M059J (cell line): Measurements from ENCODE around the gene ZNF446. TPM values are rescaled to one million over a fixed set of nuclear protein-coding genes. Genes with fewer than 3 reads are reported as not detected.
A peak's percentile ranks its signal among the peaks of the same experiment; 100 is the strongest.
"Not testable (repeated sequence)": the region's sequence is repeated elsewhere in the genome, so short reads cannot be mapped to it uniquely, and the experiment has no call there.

Source experiments
- DNase-seq: peaks from one replicate; pipeline ENCODE4 v3.0.0-alpha.2; 2012; ENCODE audit warnings: low read depth
- total RNA-seq: library from RNA; depleted of rRNA; stranded (reverse); fragments of >200 nt; shearing (Covaris generic); gene quantifications from 2 replicates; pipeline ENCODE4 v1.2.3, GENCODE V29; 2014

Gene ZNF446
- total RNA-seq, 1 experiment from 2014 or later, result 10.9 TPM

DNA sequence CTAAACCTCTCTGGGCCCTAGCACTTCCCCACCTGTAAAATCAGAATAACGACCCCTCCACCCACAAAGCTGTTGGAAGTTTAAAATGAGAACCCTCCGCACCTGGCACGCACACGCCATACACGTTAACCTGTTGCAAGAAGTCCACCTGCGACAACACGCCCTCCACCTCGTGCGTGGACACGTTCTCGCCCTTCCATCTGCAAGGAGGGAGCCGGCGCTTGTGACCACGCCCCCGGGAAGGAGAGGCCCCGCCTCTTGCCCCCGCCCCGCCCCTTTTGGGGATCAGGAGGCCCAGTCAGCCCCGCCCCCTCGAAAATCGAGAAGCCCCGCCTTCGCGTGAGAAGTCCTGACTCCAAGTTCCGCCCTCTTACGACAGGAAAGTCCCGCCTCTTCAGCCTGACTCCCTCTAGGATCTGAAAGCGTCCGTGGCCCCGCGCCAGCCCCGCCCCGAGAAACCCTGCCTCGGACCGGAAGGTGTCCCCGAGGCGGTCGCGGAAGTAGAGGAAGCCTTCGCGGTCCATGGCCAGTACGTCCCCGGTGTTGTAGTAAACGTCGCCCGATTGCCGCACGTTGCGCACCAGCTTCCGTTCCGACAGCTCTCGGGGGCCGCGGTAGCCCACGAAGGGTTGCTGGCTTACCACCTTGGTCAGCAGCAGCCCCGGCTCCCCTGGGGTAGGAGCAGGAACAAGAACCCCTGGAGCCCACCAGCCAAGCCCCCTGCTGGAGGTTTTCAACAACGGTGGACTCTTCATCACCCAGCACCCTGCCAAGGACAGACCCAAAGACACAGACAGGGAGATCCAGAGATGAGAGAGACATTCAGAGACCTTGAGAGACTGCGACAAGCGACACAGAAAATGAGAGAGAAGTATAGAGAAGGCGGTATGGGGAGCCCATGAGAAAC, 23.1 kb downstream of the ZNF446 start:
- DNase-seq, result peak; percentile 99

GRCh38 chr19:58500242-58500641, 24.1 kb downstream of the ZNF446 start:
- DNase-seq, result no peak

- not testable (repeated sequence) for DNase-seq
Observed at GRCh38 chr19:58507602-58508223, 31.6 kb downstream of the ZNF446 start.

GRCh38 chr19:58509731-58510083, 33.6 kb downstream of the ZNF446 start:
- no peak for DNase-seq

DNA sequence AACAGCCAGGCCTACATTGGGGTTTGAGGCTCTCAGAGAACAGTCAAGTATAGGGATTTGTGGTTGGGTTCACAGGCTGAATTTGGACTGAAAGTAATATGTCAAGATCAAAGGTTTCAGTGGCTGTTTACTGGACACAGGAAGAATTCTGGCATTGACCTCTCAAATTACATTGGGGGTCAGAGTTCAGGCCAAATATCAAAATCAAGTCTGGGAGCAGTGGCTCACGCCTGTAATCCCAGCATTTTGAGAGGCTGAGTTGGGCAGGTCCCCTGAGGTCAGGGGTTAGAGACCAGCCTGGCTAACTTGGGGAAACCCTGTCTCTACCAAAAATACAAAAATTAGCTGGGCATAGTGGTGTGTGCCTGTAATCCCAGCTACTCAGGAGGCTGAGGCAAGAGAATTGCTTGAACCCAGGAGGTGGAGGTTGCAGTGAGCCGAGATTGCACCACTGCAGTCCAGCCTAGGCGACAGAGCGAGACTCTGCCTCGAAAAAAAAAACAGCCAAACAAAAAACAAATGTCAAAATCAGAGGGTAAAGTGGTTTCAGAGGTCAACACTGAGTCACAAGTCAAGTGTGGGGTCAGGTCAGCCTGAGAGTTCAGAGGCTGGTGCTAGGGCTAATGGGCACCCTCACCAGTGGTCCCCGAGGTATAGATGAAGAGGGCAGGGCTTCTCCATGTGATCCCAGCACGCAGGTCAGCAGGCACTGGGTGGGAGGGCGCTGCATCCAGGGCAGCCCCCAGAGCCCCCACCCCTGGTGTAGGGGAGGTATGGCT, 34.1 kb downstream of the ZNF446 start:
- no peak for DNase-seq

DNA sequence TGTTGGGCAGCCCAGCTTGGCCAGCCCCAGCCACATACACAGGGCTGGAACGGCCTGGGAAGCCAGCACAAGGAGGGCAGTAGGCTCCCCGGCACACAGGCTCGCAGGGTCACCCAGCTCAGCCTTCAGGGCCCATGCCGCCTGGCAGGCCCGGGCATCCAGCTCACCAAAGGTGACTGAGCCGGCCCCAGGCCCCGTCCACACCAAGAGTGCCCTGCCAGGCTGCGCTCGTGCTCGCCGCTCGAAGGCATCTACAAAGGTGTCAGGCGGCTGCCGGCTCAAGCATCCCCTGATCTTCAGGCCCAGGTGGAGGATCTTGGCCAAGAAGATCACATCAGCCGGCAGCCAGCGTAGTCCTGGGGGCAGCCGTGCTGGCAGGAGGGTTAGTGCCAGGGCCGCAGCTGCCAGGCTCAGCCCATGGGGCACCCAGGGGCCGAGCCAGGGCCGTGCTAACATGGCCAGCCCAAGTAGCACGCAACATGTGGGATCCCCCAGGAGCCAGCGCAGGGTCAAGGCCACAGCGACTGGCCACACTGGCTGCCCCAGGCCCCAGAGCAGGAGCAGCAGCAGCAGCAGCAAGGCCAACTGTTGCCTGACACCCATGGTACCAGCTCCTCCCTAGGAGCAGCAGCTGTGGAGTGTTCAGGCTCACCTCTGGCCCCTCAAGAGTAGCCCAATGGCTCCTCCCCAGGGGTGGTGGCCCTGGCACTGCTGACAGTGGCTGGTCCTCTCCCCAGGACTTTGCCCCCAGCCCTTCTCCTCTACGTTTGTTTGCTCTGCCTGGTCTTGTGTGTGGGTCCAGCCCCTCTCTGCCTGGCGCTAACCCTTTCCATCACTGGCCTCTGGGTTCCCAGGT, 35.4 kb downstream of the ZNF446 start, which contains the start of gene SLC27A5:
Gene SLC27A5, minus strand, starts transcription at position 640 of the 856 bp plus-strand sequence. Its CDS starts 37 bp downstream, at position 603.
- no peak for DNase-seq

- no peak for DNase-seq
Observed at GRCh38 chr19:58513213-58513693, 37.1 kb downstream of the ZNF446 start.

DNA sequence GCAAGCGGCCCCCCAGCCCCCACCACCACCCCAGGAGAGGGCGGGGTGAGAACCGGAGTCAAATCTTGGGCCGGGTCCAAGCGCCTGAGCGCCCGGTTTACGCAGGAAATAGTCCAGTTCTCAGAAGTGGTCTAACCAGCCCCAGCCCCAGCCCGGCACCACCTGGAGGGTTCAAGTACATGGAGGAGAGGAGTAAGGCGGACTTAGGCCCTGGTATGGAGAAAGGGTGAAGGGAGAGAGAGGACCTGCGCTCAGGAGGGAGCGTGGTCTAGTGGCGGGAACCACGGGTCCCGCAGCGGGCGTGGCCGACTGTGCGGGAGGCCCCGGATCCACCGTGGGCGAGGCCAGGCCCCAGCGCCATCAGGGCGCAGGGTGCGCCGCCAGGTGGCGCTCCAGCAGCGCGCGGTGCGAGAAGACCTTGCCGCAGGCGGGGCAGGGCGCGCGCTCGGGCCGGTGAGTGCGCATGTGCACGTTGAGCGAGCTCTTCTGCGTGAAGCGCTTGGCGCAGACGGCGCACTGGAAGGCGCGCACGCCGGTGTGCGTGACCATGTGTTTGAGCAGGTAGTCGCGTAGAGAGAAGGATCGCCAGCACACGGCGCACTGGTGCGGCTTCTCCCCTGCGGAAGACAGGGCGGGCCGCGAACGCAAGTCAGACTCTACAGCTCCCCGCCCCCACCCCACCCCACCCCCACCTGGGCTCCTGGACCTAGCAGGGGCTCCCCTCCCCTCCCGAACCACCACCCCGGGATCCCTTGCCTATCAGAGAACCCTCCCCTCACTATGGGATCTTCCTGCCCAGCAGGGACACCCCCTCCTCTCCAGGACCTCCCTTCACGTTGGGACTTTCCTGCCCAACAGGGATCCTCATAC, 37.8 kb downstream of the ZNF446 start:
- DNase-seq, result no peak

DNA sequence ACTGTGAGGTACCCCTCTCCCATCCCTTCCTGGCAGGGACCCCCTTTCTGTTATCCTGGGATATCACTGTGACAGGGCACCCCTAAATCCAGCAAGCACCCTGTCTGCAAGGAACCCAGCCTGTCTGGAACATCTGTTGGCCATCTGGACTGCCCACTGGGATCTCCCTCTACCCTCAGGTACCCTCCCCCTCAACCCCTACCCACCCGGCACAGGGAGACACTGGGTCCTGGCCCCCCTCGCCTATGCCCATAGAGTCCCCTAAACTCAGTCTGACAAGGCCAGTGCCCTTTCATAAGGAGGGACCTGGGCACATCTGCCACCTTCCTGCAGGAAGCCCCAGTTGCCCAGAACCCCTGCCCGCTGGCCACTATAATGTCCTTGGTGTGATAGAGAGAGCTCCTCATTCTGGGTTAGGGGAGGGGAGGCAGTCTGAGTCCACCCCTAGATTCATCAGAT, 38.4 kb downstream of the ZNF446 start:
- DNase-seq, result no peak

DNA sequence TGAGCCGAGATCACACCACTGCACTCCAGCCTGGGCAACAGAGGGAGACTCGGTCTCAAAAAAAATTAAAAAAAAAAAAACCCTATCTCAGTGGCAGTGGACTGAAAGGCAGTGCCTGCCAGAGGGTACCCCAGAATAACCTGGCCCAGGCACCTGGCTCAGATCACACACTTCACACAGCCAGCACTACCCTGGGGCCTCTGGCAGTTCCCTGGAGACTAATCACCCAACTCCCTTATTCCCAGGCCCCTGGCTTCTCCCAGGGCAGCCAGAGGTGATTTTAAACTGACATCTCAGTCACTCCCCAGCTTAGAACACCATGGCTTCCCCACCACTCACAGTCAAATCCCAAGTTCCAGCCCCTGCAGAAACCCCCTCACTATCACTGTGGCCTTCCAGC, 39.1 kb downstream of the ZNF446 start:
- no peak for DNase-seq

- no peak for DNase-seq
Observed at GRCh38 chr19:58516246-58516836, 40.2 kb downstream of the ZNF446 start.

DNA sequence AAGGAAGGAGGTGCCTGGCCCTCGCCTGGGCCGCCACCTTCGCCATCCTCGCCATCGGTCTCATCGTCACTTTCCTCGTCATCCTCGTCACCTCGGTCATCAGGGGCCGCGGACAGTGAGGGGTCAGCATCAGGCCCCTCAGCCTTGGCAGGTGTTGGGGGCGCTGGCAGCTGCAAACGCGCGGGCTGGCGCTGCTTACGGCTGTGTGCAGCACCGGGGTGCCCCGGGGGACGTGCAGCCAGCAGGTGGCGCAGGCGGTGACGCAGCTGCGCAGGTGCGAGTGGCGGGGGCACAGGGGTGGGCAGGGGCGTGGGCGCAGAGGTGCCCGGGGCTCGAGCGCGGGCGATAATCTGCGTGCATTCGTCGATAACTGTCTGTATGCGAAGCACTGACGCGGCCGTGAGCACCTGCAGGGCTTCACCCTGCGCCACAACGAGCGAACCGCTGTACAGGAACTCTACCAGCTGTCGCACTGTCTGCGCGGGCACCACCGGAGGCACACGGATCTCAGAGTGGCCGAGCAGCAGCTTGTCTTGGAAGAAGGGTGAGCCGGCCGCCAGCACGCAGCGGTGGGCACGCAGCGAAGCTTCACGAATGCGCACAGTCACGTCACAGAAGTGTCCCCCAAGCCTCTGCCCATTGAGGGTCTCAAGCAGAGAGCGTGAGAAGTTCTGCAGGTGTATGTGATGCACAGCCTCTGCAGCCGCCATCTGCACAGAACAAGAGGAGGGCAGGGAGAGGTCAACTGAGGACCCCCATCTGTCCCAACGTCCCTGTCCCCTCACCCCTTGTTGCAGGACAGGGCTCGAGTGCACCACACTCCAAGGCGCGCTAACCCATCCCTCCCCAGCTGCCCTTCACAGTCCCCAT, 41.0 kb downstream of the ZNF446 start:
- DNase-seq, result no peak

- no peak for DNase-seq
Observed at GRCh38 chr19:58518256-58519086, 42.3 kb downstream of the ZNF446 start.

- peak; percentile 75 for DNase-seq
Observed at GRCh38 chr19:58519087-58519354, 42.9 kb downstream of the ZNF446 start.

DNA sequence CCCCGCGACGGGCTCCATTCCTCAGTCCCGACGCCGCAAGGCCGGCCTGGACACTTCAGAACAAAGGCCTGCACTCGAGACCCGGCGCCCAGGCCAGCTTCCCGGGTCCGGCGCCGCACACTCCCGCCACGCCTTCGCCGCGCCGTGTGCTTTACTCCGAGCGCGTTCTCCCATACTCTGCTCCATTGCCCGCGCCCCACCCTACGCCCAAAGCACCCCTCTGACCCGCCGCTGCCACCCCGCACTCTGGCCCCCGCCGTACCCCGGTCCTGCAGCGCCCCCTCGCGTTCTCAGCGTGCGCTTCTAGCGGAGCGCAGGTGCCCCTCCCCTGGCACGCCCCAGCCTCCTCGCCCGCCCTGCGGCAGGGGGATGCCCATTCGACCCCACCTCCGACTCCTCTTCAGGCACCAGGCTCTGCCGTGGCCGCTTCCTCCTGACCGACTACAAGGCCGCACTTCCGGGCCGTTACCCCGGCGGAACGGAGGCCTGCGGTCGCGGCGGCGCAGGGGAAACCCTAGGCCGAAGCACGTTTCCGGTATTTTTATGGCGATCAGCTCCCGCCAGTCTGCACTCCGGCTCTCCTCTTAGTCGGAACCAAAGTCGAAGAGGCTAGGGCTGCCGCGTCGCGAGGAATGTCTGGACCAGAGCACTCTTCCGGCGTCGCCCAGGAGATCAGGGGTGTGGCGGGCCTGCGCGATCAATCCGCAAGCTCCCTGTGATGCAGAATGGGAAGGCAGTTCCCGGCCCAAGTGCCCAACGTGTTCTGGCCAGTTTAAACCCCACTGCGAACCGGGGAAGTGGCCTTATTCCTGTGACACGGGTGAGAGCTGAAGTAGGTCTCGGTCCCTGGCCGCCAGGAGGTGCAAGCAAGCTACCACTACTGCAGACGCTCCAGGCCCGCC, 43.5 kb downstream of the ZNF446 start, which contains the start of gene ZBTB45:
Gene ZBTB45, minus strand, starts transcription at position 456 of the 902 bp plus-strand sequence. CDS start 2,137 bp downstream, outside the sequence.
- DNase-seq, result peak; percentile 95

DNA sequence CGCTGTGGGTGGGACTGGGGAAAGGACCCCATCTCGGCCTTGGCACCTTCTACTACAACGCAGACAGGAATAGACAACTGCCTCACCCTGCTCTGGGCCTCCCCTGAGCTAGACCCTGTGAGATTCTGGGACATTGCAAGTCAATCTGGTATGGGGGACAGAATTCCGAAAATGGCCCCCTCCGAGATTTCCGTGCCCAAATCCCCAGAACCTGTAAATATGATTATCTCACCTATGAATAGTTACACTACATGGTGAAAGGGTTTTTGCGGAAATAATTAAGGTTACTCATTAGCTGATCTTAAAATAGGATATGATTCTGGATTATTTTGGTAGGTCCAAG, 44.1 kb downstream of the ZNF446 start:
- no peak for DNase-seq

DNA sequence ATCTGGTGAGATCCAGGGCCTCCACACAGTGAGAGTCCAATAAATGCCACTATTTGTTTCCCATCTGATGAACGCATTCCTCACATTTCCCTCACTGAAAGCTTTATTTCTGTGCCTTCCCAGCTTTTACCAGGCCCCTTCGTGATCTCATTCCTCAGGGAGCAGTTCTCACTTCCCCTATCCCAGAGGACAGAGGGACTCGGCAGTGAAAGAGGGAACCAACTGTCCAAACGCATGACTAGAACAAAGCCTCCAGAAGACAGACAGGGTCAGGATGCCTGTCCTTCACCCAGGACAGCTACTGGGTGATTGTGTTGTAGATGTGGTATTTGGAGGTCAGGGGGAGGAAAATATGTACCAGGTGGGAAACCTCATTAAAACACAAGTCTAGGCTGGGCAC, 45.5 kb downstream of the ZNF446 start:
- no peak for DNase-seq
